Measurements from ENCODE around the gene IL10.

DNA sequence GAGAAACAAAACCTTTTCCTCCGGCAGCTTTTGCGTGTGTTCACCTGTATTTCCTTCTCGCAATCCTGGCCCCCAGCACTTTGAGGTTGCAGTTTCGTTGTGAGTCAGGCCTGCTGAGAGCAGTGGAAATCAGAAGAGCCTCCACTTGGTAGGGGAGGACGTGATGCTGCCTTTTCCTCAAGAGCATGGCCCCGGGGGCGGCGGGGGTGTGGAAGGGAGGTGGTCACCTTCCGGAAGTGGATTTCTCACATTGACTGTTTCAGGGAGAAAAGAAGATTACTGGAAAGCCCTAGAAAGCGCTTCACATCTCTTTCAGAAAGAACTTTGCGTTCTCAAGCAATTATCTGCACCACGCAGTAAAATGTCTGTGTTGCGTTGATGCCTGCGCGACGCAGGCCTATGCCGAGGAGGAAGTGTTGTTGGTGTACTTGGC, 12.2 kb upstream of the IL10 start:
- TF ChIP-seq CTCF (IDR thresholded peaks at IDR 0.05): no peak
- no peak for TF ChIP-seq ZFX (IDR thresholded peaks at IDR 0.05; ENCODE audit: borderline replicate concordance)

Data from 22Rv1 (cell line).